ENCODE results near the gene ZNF525.

The ZNF525 gene

GRCh38 chr19:53389571-53389970 lies 24.1 kb downstream of the ZNF525 start:
- no peaks in the 10 kb centered on the region for H4K20me1 ChIP-seq (ENCODE audit: insufficient read depth, low read length)
- no peak overlapping the region for H3K9ac ChIP-seq (ENCODE audit: low read length)
- peaks cover 8% of the 10 kb centered on the region; the same call in 1 of the 2 replicates for H3K9me3 ChIP-seq (ENCODE audit: low read length)
- no peaks in the 10 kb centered on the region for H3K79me2 ChIP-seq (ENCODE audit: insufficient read depth, low read length)
- no peak overlapping the region for H3K4me2 ChIP-seq (ENCODE audit: low read length)
- H3K36me3 ChIP-seq (ENCODE audit: insufficient read depth, low read length): no peaks in the 10 kb centered on the region
- H3K4me3 ChIP-seq (ENCODE audit: low read depth, low read length, poor library complexity, severe bottlenecking): no peak overlapping the region
- no peak for TF ChIP-seq EZH2 (IDR thresholded peaks at IDR 0.05; ENCODE audit: borderline replicate concordance, low read length)
- no peak for TF ChIP-seq CTCF (IDR thresholded peaks at IDR 0.05; ENCODE audit: low read length)
- H3F3A ChIP-seq (ENCODE audit: insufficient read depth, low read length): no peaks in the 10 kb centered on the region
- peaks cover 1% of the 10 kb centered on the region for H3K4me1 ChIP-seq (ENCODE audit: insufficient read depth, low read length, severe bottlenecking)
- H3K27me3 ChIP-seq (ENCODE audit: insufficient read depth, low read length): no peaks in the 10 kb centered on the region
- H2AFZ ChIP-seq (ENCODE audit: low read length): no peak overlapping the region
- H3K27ac ChIP-seq (ENCODE audit: low read depth, low read length, poor library complexity, severe bottlenecking): no peak overlapping the region
- H3K9me2 ChIP-seq (ENCODE audit: low read depth, low read length): no peaks in the 10 kb centered on the region

DNA sequence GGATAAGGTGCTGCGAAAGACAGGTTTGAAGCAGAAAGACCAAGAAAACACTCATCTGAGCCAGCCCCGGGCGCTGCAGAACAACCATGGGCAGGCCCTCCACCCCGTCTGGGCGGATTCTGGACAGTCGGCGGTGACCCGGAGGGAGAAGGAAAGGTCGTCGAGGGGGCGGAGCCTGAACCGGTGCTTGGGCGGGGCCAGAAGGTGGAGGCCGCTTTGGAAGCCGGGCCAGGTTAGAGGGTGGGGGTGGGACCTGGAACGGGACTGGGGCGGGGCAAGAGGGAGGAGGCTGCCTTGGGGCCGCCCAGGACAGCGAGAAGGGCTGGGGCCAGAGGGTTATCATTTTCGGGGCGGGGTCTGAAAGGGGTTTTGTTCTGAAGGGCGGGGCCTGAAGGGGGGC lies 24.5 kb downstream of the ZNF525 start:
- no peaks in the 10 kb centered on the region for H3K27me3 ChIP-seq (ENCODE audit: insufficient read depth, low read length)
- no peak overlapping the region for H3K27ac ChIP-seq (ENCODE audit: low read depth, low read length, poor library complexity, severe bottlenecking)
- no peaks in the 10 kb centered on the region for H3K9me2 ChIP-seq (ENCODE audit: low read depth, low read length)
- H3K4me2 ChIP-seq (ENCODE audit: low read length): no peak overlapping the region
- no peaks in the 10 kb centered on the region for H3K36me3 ChIP-seq (ENCODE audit: insufficient read depth, low read length)
- H2AFZ ChIP-seq (ENCODE audit: low read length): no peak overlapping the region
- H3F3A ChIP-seq (ENCODE audit: insufficient read depth, low read length): no peaks in the 10 kb centered on the region
- no peak overlapping the region for H3K9ac ChIP-seq (ENCODE audit: low read length)
- H3K4me3 ChIP-seq (ENCODE audit: low read depth, low read length, poor library complexity, severe bottlenecking): no peak overlapping the region
- peaks cover 3% of the 10 kb centered on the region for H3K4me1 ChIP-seq (ENCODE audit: insufficient read depth, low read length, severe bottlenecking)
- no peaks in the 10 kb centered on the region for H4K20me1 ChIP-seq (ENCODE audit: insufficient read depth, low read length)
- H3K79me2 ChIP-seq (ENCODE audit: insufficient read depth, low read length): no peaks in the 10 kb centered on the region
- H3K9me3 ChIP-seq (ENCODE audit: low read length): peaks cover 8% of the 10 kb centered on the region; the same call in 1 of the 2 replicates
- TF ChIP-seq EZH2 (IDR thresholded peaks at IDR 0.05; ENCODE audit: borderline replicate concordance, low read length): no peak
- no peak for TF ChIP-seq CTCF (IDR thresholded peaks at IDR 0.05; ENCODE audit: low read length)

DNA sequence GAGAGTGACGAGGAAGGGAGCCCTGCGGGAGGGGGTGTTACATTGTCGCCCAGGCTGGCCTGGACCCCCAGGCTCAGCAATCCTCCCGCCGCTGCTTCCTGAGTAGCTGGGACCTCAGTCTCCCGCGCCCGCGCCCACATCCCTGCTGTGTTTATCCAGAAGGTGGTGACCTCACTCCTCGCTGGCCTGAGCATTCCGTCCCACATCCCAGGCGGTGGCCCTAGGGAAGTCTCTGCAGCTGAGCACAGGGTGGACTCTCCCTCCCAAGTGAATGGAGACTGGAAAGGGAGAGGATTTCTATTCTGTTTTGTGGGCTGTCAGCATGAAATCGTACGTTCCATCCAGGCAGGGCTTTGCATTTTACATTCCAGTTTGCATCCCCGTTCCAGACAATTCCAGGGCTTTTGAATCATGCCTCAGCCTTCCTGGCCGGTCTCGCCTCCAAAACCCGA lies 29.0 kb downstream of the ZNF525 start:
- H3K79me2 ChIP-seq (ENCODE audit: insufficient read depth, low read length): no peaks in the 10 kb centered on the region; the same call in 1 of the 2 replicates
- no peaks in the 10 kb centered on the region for H3K9me2 ChIP-seq (ENCODE audit: low read depth, low read length)
- H3K4me3 ChIP-seq (ENCODE audit: low read depth, low read length, poor library complexity, severe bottlenecking): peak overlapping the region; percentile 85
- no peaks in the 10 kb centered on the region for H3K27me3 ChIP-seq (ENCODE audit: insufficient read depth, low read length)
- peaks cover 3% of the 10 kb centered on the region; the same call in 1 of the 2 replicates for H3K9me3 ChIP-seq (ENCODE audit: low read length)
- H2AFZ ChIP-seq (ENCODE audit: low read length): no peak overlapping the region
- no peak overlapping the region for H3K27ac ChIP-seq (ENCODE audit: low read depth, low read length, poor library complexity, severe bottlenecking)
- H3F3A ChIP-seq (ENCODE audit: insufficient read depth, low read length): no peaks in the 10 kb centered on the region
- no peak overlapping the region; the same call in 1 of the 2 replicates for H3K9ac ChIP-seq (ENCODE audit: low read length)
- H4K20me1 ChIP-seq (ENCODE audit: insufficient read depth, low read length): no peaks in the 10 kb centered on the region
- H3K4me1 ChIP-seq (ENCODE audit: insufficient read depth, low read length, severe bottlenecking): peaks cover 13% of the 10 kb centered on the region
- H3K4me2 ChIP-seq (ENCODE audit: low read length): peak overlapping the region; percentile 71; the same call in 1 of the 2 replicates
- TF ChIP-seq EZH2 (IDR thresholded peaks at IDR 0.05; ENCODE audit: borderline replicate concordance, low read length): no peak
- TF ChIP-seq CTCF (IDR thresholded peaks at IDR 0.05; ENCODE audit: low read length): no peak
- H3K36me3 ChIP-seq (ENCODE audit: insufficient read depth, low read length): peaks cover 17% of the 10 kb centered on the region

Measured in OCI-LY1 (cell line).